Pancreas (tissue), 10 donors: ENCODE data around the gene HIBCH. TPM values are rescaled to one million over a fixed set of nuclear protein-coding genes. Genes with fewer than 3 reads are reported as not detected.
A peak's percentile ranks its signal among the peaks of the same experiment; 100 is the strongest.

Experiments
- ATAC-seq, 4 donors: fragments of 200-7000 bp; cut with Tn5 transposase; one replicate each; pipeline versions ENCODE4 v1.8.0 to v1.9.1; 2020; ENCODE audit warnings: mild to moderate bottlenecking in 4 of 4, moderate library complexity in 4 of 4
- DNase-seq, 6 donors: peaks; one replicate each; pipeline ENCODE4 v3.0.0-alpha.2; 2020
- FAIRE-seq: peaks from 2 replicates; lab custom pipeline; 2012; peaks lifted over from hg19 to GRCh38; lab: Jason Lieb, UNC
- H3K27ac ChIP-seq, 4 donors: fragments of 200-600 bp; sonication (generic); 1 replicate in 3 of 4; 2 replicates in 1 of 4; pipeline versions ENCODE4 v1.5.0 to v1.8.0; 2020
- H3K27me3 ChIP-seq, 4 donors: fragments of 200-600 bp; one replicate each; pipeline ENCODE4 v1.8.0; 2021
- H3K36me3 ChIP-seq, 3 donors: fragments of 200-600 bp; sonication (generic) in 1 of 3; one replicate each; pipeline versions ENCODE4 v1.5.0 to v1.8.0; 2020 to 2021
- H3K4me1 ChIP-seq, 3 donors: fragments of 200-600 bp; one replicate each; pipeline ENCODE4 v1.8.0; 2021
- H3K4me3 ChIP-seq, 4 donors: fragments of 200-600 bp; sonication (generic) in 2 of 4; one replicate each; pipeline versions ENCODE4 v1.5.0 to v1.8.0; 2020 to 2021
- H3K9me3 ChIP-seq, 4 donors: fragments of 200-600 bp; one replicate each; pipeline ENCODE4 v1.8.0; 2021
- WGBS, 2 donors: extraction: QIAGEN DNeasy Blood & Tissue Kit; methylation state at CpG; one replicate each; pipeline ENCODE4 v1.1.7; 2013; 5-methylcytosine and 5-hydroxymethylcytosine counted together
- intact Hi-C, 3 donors: fragments of 100-400 bp; cut with DNase I; formaldehyde crosslinking; loops; one replicate each; pipeline versions ENCODE4 v1.11.1 to v1.14.2; 2022
- polyA plus RNA-seq, 2 donors: library from polyadenylated mRNA; stranded (reverse); fragments of 200-250 nt; gene quantifications; one replicate each; pipeline ENCODE4 v1.2.3, GENCODE V29; 2013
- total RNA-seq, 6 donors: library from RNA; stranded (reverse); fragmentation: NEBNext Ultra II Directional in 4 of 6; extraction: Animal tissue kit (Norgen Biotek cat#: 25700) in 4 of 6; gene quantifications; one replicate each; pipeline versions ENCODE4 v1.2.1 to v1.2.4, GENCODE V29; 2021 to 2023
- TF ChIP-seq, protein P1 (sequence below), 4 donors: fragments of 200-600 bp; sonication (generic) in 3 of 4; IDR thresholded peaks; one replicate each; pipeline versions ENCODE4 v1.5.0 to v1.8.0; 2021; ENCODE audit warnings: antibody characterized with exemption in 4 of 4
- donor health status: healthy with polysubstance abuse.
- donor health status: DM: no; HTN: no; CAD: no; lungs with moderate emphysema.
- donor health status: DM: no; HTN: no; CAD: no.
- donor health status: control.
- donor health status: control.
- donor health status: Bipolar disorder and iron deficiency.
- donor health status: DM: yes; HTN: yes; CAD: no.
- donor health status: DM: no; HTN: no; CAD: no.
- donor health status: DM: no; HTN: no; CAD: no.
- donor health status: DM: yes; HTN: yes; CAD: no.

HIBCH gene
- total and polyA plus RNA-seq, 8 donors: 7.6 to 29.3 (median 21.1) TPM

GRCh38 chr2:190333928-190334327 lies 14.3 kb upstream of the HIBCH start:
- 23 to 31% methylated on average over 2 of the region's 2 CpGs for WGBS, 2 donors
- Histone ChIP-seq H3K27ac (peak overlapping the region; percentile 12 to 77 (median 48)), H3K36me3 (no peaks in the 10 kb centered on the region), H3K9me3 (no peaks in the 10 kb centered on the region), H3K4me1 (peaks cover 0 to 25% (median 12%) of the 10 kb centered on the region in 3 donors), H3K4me3 (no peak overlapping the region), H3K27me3 (no peaks in the 10 kb centered on the region)
- ATAC-seq (peak; percentile 7 to 8 (median 8)), DNase-seq (no peak), FAIRE-seq (no peak)
- TF ChIP-seq, protein P1, sequence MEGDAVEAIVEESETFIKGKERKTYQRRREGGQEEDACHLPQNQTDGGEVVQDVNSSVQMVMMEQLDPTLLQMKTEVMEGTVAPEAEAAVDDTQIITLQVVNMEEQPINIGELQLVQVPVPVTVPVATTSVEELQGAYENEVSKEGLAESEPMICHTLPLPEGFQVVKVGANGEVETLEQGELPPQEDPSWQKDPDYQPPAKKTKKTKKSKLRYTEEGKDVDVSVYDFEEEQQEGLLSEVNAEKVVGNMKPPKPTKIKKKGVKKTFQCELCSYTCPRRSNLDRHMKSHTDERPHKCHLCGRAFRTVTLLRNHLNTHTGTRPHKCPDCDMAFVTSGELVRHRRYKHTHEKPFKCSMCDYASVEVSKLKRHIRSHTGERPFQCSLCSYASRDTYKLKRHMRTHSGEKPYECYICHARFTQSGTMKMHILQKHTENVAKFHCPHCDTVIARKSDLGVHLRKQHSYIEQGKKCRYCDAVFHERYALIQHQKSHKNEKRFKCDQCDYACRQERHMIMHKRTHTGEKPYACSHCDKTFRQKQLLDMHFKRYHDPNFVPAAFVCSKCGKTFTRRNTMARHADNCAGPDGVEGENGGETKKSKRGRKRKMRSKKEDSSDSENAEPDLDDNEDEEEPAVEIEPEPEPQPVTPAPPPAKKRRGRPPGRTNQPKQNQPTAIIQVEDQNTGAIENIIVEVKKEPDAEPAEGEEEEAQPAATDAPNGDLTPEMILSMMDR (IDR thresholded peaks at IDR 0.05): no peak
- intact Hi-C loops: no loop called here

DNA sequence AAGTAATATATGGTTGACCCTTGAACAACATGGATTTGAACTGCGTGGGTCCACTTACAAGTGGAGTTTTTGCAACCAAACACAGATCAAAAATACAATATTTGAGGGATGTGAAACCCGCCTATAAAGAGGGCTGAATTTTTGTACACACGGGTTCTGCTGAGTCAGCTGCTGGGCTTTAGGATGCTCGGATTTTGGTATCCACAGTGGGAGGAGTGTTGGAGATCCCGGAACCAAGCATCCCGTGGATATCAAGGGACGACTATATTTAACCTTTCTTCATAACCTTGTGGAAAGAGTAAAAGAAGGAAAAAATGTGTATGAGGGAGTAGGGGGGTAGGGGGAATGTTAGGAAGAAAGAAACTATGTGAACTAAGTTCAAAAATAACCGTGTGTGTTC lies 13.8 kb upstream of the HIBCH start:
- Histone ChIP-seq H3K27me3 (no peaks in the 10 kb centered on the region), H3K4me1 (peaks cover 0 to 25% (median 12%) of the 10 kb centered on the region in 3 donors), H3K36me3 (no peaks in the 10 kb centered on the region), H3K4me3 (no peak overlapping the region), H3K27ac (peak overlapping the region; percentile 12 to 77 (median 48)), H3K9me3 (no peaks in the 10 kb centered on the region)
- TF ChIP-seq, protein P1 (IDR thresholded peaks at IDR 0.05): no peak
- 27 to 28% methylated on average over 8 of the region's 8 CpGs for WGBS, 2 donors
- peak in 1 of 4 donors; percentile 2 for ATAC-seq
- no peak for DNase-seq
- intact Hi-C loops: no loop called here
- no peak for FAIRE-seq

- DNase-seq: no peak
- FAIRE-seq: peak; percentile 51
- H3K36me3 ChIP-seq: no peaks in the 10 kb centered on the region
- no peaks in the 10 kb centered on the region for H3K9me3 ChIP-seq
- intact Hi-C loops: no loop called here
- TF ChIP-seq, protein P1 (IDR thresholded peaks at IDR 0.05): no peak
- H3K27ac ChIP-seq: no peak overlapping the region
- peaks cover 0 to 12% (median 0%) of the 10 kb centered on the region in 3 donors for H3K4me1 ChIP-seq
- H3K27me3 ChIP-seq: no peaks in the 10 kb centered on the region
- H3K4me3 ChIP-seq: no peak overlapping the region
- ATAC-seq: peak in 2 of 4 donors; percentile 32 to 60
- WGBS, 2 donors: 83 to 85% methylated on average over 3 of the region's 3 CpGs
These were observed 9.0 kb upstream of the HIBCH start for GRCh38 chr2:190328573-190329147.

DNA sequence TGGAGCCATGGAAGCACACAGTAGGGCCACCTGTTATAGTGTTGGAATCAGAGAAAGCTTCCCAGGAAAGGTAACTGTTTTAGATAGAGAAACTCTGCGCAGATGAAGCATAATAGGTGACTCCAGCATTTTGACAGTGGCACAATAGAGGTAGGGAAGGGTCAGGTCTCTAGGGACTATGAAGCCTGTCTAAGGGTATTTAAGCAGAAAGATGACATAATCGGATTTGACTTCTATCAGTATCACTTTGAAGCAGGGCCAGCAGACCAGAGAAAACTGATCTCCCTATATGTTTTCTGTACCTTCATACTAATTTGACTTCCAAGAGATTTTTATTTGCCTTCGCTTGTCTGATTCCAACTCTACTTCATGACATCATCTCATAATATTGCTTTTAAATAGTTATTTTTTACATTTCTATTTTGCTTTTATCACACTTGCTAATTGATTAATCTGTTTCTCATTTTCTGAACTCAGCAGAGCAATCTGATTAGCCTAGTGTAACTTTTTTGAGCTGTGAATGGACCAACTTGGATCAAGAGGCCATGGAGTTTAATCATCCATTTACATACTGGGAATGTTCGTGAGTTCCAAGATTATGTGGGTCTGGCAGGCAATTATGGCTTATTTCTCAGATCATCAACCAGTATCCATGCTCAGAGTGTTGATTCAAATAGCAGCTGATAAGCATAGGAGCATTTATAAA lies 8.4 kb upstream of the HIBCH start:
- TF ChIP-seq, protein P1 (IDR thresholded peaks at IDR 0.05): no peak
- DNase-seq (no peak), FAIRE-seq (no peak), ATAC-seq (no peak)
- Histone ChIP-seq H3K36me3 (no peaks in the 10 kb centered on the region), H3K4me3 (no peak overlapping the region), H3K4me1 (peaks cover 0 to 5% (median 0%) of the 10 kb centered on the region in 3 donors), H3K27me3 (no peaks in the 10 kb centered on the region), H3K9me3 (no peaks in the 10 kb centered on the region), H3K27ac (no peak overlapping the region)
- intact Hi-C loops: no loop called here
- WGBS, 2 donors: 66 to 73% methylated on average over 4 of the region's 4 CpGs

GRCh38 chr2:190325588-190325987 lies 6.0 kb upstream of the HIBCH start:
- DNase-seq: no peak
- Histone ChIP-seq H3K36me3 (no peaks in the 10 kb centered on the region), H3K27me3 (no peaks in the 10 kb centered on the region), H3K4me1 (peaks cover 0 to 2% (median 1%) of the 10 kb centered on the region in 3 donors), H3K9me3 (no peaks in the 10 kb centered on the region), H3K4me3 (no peak overlapping the region), H3K27ac (no peak overlapping the region)
- TF ChIP-seq, protein P1 (IDR thresholded peaks at IDR 0.05): no peak
- FAIRE-seq: no peak
- ATAC-seq: no peak
- intact Hi-C loops: no loop called here
- WGBS, 2 donors: 49 to 53% methylated on average over 2 of the region's 2 CpGs
